WERI-Rb-1 (cell line): ENCODE data around the gene GCH1.

Source experiments
- DNase-seq: peaks from one replicate; pipeline ENCODE4 v3.0.0-alpha.2; 2020
- H3K27ac ChIP-seq: fragments of 250-450 bp; sonication (Bioruptor Pico); 2 replicates; pipeline ENCODE4 v1.5.1; 2020; ENCODE audit warnings: mild to moderate bottlenecking, moderate library complexity
- H3K27me3 ChIP-seq: fragments of 250-450 bp; sonication (Bioruptor Pico); 2 replicates; pipeline ENCODE4 v1.5.1; 2021; ENCODE audit warnings: mild to moderate bottlenecking, low read depth, moderate library complexity; ENCODE audit not compliant: insufficient read depth, severe bottlenecking
- H3K36me3 ChIP-seq: fragments of 250-450 bp; sonication (Bioruptor Pico); 2 replicates; pipeline ENCODE4 v1.5.1; 2020; ENCODE audit warnings: mild to moderate bottlenecking, moderate library complexity
- H3K4me3 ChIP-seq: 2 replicates; pipeline ENCODE4 v1.5.1; 2011; ENCODE audit warnings: low read depth, mild to moderate bottlenecking, control low read depth, low read length
- H3K9me3 ChIP-seq: fragments of 250-450 bp; sonication (Bioruptor Pico); 2 replicates; pipeline ENCODE4 v1.5.1; 2021; ENCODE audit warnings: mild to moderate bottlenecking, moderate library complexity; ENCODE audit not compliant: severe bottlenecking
- TF ChIP-seq, protein P1 (sequence below): IDR thresholded peaks from 2 replicates; pipeline ENCODE4 v1.5.1; 2011; ENCODE audit warnings: low read depth, mild to moderate bottlenecking, control low read depth, inconsistent platforms, low read length

GCH1 gene

DNA sequence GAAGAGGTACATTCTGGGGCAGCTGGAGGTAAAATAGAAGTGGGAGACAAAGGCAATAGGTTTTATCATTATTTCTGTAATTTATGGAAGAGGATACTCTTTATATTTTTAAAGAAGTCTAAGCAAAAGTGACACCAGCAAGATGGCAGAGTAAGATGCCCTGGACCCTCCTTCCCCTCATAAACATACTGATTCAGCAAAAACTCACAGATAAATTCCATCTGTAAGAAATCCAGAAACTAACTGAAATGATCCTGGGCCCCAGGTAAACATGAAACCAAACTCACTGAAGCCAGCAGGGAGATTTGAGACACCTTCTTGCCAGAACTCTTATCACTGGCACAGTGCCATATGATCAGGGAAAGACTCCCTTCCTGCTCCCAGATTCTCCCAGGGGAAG lies 79.9 kb downstream of the GCH1 start:
- Histone ChIP-seq H3K36me3 (no peaks in the 10 kb centered on the region), H3K9me3 (peaks cover 5% of the 10 kb centered on the region), H3K4me3 (no peak overlapping the region), H3K27ac (no peak overlapping the region), H3K27me3 (no peaks in the 10 kb centered on the region)
- TF ChIP-seq, protein P1, sequence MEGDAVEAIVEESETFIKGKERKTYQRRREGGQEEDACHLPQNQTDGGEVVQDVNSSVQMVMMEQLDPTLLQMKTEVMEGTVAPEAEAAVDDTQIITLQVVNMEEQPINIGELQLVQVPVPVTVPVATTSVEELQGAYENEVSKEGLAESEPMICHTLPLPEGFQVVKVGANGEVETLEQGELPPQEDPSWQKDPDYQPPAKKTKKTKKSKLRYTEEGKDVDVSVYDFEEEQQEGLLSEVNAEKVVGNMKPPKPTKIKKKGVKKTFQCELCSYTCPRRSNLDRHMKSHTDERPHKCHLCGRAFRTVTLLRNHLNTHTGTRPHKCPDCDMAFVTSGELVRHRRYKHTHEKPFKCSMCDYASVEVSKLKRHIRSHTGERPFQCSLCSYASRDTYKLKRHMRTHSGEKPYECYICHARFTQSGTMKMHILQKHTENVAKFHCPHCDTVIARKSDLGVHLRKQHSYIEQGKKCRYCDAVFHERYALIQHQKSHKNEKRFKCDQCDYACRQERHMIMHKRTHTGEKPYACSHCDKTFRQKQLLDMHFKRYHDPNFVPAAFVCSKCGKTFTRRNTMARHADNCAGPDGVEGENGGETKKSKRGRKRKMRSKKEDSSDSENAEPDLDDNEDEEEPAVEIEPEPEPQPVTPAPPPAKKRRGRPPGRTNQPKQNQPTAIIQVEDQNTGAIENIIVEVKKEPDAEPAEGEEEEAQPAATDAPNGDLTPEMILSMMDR: no peak
- DNase-seq: no peak

DNA sequence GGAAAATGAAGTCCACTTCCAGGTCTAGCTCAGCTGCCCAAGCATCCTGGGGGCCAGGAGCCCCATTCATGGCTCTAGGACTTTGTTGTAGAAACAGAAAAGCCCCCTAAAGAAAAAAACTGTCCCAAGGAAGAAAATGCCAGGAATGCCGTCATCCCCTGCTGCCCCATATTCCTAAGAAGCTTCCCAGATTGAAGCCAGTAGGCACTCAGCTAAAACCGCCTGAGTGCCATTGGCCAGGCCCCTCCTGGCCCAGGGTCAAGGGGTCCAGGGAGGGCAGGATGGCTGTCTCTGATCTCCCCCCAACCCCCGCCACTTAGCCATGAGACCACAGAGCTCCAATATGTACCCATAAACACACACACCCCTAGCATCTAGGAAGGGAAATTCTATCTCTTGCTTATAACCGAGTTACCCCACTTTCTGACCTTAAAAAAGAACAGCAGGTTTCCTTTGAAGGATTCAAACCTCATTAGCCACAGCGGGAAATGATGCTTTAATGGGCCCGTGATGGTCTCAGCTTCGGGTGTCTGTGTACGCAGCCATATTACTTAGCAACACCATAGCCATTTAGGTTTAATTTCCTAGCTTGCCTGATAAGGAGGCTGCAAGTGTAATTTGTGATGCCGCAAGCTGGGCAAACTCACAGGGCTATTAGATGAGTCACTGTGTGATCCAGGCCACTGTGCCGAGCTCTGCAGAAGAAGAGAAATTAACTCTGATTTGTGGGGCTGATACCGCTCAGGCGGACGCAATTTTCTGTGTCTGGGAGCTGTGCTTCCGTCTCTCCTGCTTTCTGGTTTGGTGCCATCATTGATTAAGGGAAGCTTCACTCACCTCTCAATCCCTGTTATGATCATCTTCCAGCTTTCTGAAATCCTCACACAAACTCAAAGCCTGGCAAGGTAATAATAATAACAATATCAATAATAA lies 84.2 kb downstream of the GCH1 start:
- DNase-seq: no peak
- TF ChIP-seq, protein P1: no peak
- Histone ChIP-seq H3K27ac (no peak overlapping the region), H3K4me3 (no peak overlapping the region), H3K27me3 (no peaks in the 10 kb centered on the region), H3K9me3 (peaks cover 3% of the 10 kb centered on the region), H3K36me3 (no peaks in the 10 kb centered on the region)

DNA sequence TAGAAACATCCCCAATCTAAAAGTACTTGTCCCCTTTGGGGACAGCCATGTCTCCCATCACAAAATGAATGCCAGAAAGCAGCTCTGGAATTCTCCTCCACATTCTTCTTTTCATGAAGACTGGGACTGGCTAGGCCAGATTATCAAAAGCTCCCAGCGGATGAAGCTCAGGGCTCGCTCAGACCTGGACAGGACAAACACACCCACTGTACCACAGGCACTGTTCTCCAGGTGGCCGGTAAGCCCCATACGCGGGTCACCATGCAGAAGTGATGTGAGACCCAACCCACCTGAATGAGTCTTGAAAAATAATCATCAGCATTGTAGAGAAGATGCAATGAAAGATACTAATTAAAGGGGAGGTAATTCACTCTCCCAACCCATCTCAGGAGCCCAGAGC lies 85.1 kb downstream of the GCH1 start:
- H3K36me3 ChIP-seq: no peaks in the 10 kb centered on the region
- TF ChIP-seq, protein P1: no peak
- no peak for DNase-seq
- no peak overlapping the region for H3K27ac ChIP-seq
- no peaks in the 10 kb centered on the region for H3K9me3 ChIP-seq
- no peaks in the 10 kb centered on the region for H3K27me3 ChIP-seq
- H3K4me3 ChIP-seq: no peak overlapping the region

DNA sequence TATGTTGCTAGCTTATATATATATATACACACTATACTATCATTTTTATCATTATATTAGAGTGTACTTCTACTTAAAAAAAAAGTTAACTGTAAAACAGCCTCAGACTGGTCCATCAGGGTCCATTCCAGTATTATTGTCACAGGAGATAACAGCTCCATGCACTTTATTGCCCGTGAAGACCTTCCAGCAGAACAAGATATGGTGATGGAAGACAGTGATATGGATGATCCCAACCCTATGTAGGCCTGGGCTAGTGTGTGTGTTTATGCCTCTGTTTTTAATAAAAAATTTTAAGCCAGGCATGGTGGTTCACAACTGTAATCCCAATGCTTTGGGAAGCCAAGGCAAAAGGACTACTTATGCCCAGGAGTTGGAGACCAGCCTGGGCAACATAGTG lies 86.2 kb downstream of the GCH1 start:
- Histone ChIP-seq H3K36me3 (no peaks in the 10 kb centered on the region), H3K27ac (no peak overlapping the region; the same call in 1 of the 2 replicates), H3K4me3 (no peak overlapping the region), H3K27me3 (no peaks in the 10 kb centered on the region), H3K9me3 (no peaks in the 10 kb centered on the region)
- no peak for DNase-seq
- TF ChIP-seq, protein P1: no peak

DNA sequence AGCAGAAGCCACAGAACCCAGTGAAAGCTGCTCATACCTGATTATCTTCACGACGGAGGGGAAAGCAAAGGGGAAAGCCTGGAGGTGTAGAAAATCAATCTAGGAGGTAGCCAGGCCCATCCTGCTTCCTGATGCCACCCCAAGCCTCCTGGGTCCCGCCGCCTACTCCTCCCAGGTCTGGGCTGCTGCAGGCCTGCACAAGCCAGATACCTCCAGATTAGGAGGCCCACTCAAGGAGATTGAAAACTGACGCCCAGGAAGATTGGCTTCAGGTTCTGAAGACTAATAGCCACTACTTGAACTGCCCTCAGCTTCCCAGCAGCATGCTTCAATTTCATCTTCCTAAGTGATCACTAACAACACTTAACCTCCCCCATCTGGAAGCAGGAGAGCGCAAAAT lies 87.1 kb downstream of the GCH1 start:
- TF ChIP-seq, protein P1: no peak

DNA sequence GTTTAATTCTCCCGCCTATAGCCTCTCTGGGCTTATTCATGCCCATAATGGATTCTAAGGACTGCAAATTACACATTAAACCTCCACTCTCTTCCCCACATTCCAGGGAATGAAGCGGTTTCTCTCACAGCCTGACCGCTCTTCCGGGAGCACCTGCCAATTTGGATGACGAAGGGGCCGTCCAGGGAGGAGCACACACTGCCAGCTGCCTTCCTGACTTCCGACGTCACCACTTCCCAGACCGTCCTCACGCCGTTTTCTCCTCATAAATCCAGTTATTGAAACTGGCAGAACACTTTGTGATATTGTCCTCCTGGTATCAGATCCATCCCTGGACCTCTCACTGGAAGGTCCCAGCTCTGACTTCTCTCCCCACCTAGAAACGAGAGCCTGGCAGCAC lies 87.6 kb downstream of the GCH1 start:
- Histone ChIP-seq H3K9me3 (no peaks in the 10 kb centered on the region), H3K27ac (peak overlapping the region; percentile 75), H3K27me3 (no peaks in the 10 kb centered on the region), H3K36me3 (no peaks in the 10 kb centered on the region), H3K4me3 (peak overlapping the region; percentile 21)
- DNase-seq: no peak
- TF ChIP-seq, protein P1: no peak

More for the DNA sequence above, 87.1 kb downstream of the GCH1 start:
- peak overlapping the region; percentile 75 for H3K27ac ChIP-seq
- H3K36me3 ChIP-seq: no peaks in the 10 kb centered on the region
- H3K9me3 ChIP-seq: no peaks in the 10 kb centered on the region
- DNase-seq: peak; percentile 92
- peak overlapping the region; percentile 21 for H3K4me3 ChIP-seq
- H3K27me3 ChIP-seq: no peaks in the 10 kb centered on the region
